Cardiac fibroblast (primary cell): ENCODE data around the gene CRTAP.

Experiments
- DNase-seq, 2 donors: peaks; one replicate each; pipeline versions ENCODE4 v3.0.0 to v3.0.0-alpha.2; 2010; ENCODE audit warnings: low read depth in 2 of 2
- H3K4me3 ChIP-seq, 2 donors: replicated peaks in 1 of 2; 1 replicate in 1 of 2; 2 replicates in 1 of 2; pipeline ENCODE4 v1.5.1; 2011; ENCODE audit warnings: low read depth in 2 of 2, low read length in 2 of 2, mild to moderate bottlenecking in 2 of 2, moderate library complexity in 1 of 2
- CTCF ChIP-seq: IDR thresholded peaks from one replicate; pipeline ENCODE4 v1.5.1; 2011; ENCODE audit warnings: low read depth, mild to moderate bottlenecking, low read length, inconsistent platforms

CRTAP gene

GRCh38 chr3:33111581-33111980, 2.2 kb upstream of the CRTAP start:
- no peak for DNase-seq
- no peak overlapping the region for H3K4me3 ChIP-seq
- TF ChIP-seq CTCF = no peak

GRCh38 chr3:33114622-33115023, 809 bp downstream of the CRTAP start:
- no peak for DNase-seq
- peak overlapping the region; percentile 64 for H3K4me3 ChIP-seq
- TF ChIP-seq CTCF = no peak

- H3K4me3 ChIP-seq = peak overlapping the region; percentile 64
- TF ChIP-seq CTCF = no peak
- peak; percentile 91 to 92 for DNase-seq
These were observed 1.4 kb downstream of the CRTAP start for GRCh38 chr3:33115024-33115768.

- DNase-seq = no peak
- no peak overlapping the region for H3K4me3 ChIP-seq
- TF ChIP-seq CTCF = no peak
These were observed 3.6 kb downstream of the CRTAP start for GRCh38 chr3:33117461-33117860.

DNA sequence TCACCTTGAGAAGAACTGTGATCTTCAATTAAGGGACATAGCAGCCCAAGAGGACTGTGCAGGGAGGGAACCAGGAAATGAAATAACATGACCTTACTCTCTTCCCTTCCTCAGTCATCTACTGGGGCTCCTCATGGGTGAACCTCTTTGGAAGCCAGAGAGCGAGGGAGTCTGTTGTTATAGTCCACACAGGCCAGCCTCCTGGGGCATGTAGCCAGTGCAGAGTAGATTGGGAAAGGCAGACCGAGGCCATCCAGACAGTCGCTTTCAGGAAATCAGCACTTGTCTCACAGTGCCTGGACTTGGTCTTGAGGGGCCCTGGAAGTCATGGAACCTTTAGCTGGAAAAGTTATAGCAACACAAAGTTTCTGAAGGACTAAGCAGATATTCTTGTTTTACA, 6.1 kb downstream of the CRTAP start:
- no peak for TF ChIP-seq CTCF
- no peak for DNase-seq
- no peak overlapping the region for H3K4me3 ChIP-seq

DNA sequence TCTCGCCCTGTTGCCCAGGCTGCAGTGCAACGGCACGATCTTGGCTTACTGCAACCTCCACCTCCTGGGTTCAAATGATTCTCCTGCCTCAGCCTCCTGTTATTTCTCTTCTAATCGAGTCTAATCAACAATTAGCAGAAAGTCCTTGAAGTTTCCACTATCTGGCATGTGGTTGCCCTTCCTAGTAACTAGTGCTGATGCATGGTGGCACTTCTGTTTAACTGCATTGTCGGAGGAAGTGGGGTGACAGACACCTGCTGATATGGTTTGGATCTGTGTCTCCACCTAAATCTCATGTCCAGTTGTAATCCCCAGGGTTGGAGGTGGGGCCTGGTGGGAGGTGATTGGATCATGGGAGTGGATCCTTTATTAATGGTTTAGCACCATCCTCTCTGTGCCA, 9.2 kb downstream of the CRTAP start:
- DNase-seq = no peak
- H3K4me3 ChIP-seq = no peak overlapping the region
- TF ChIP-seq CTCF = no peak

DNA sequence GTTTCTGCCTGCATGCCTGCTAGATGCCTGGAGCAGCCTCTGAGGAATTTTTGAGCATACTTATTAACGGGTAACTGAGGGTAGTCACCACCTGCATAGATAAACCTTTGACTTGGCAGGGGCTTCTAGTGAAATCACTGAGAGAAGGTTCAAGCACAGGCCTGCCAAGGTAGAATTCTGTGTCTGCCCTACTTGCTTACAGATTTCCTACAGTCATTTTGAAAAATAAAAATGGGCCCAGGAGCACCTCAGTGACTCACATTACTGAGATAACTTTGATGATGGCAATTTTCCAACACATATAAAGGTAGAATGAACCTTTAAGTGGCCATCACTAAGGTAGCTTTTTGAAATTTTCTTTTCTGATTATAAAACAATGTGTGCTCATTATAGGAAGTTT, 10.8 kb downstream of the CRTAP start:
- no peak for DNase-seq
- H3K4me3 ChIP-seq = no peak overlapping the region
- TF ChIP-seq CTCF = no peak
